Sigmoid colon (tissue), 7 donors: ENCODE measurements around the gene NUP155. TPM values are rescaled to one million over a fixed set of nuclear protein-coding genes. Genes with fewer than 3 reads are reported as not detected.

Experiments used
- DNase-seq: peaks from one replicate; pipeline ENCODE4 v3.0.0-alpha.2; 2019
- H3K27ac ChIP-seq, 4 donors: fragments of 200-600 bp; sonication (generic); one replicate each; pipeline ENCODE4 v1.5.1; 2016 to 2019; ENCODE audit warnings: mild to moderate bottlenecking in 1 of 4
- H3K27me3 ChIP-seq, 3 donors: fragments of 200-600 bp; sonication (generic); one replicate each; pipeline ENCODE4 v1.5.1; 2019; ENCODE audit warnings: mild to moderate bottlenecking in 1 of 3
- H3K36me3 ChIP-seq, 4 donors: fragments of 200-600 bp; sonication (generic); one replicate each; pipeline ENCODE4 v1.5.1; 2016 to 2019
- H3K4me1 ChIP-seq, 4 donors: fragments of 200-600 bp; sonication (generic); one replicate each; pipeline ENCODE4 v1.5.1; 2017 to 2019
- H3K4me3 ChIP-seq, 4 donors: fragments of 200-600 bp; sonication (generic); one replicate each; pipeline ENCODE4 v1.5.1; 2017 to 2019; ENCODE audit warnings: mild to moderate bottlenecking in 2 of 4, moderate library complexity in 1 of 4
- H3K9me3 ChIP-seq, 4 donors: fragments of 200-600 bp in 3 of 4; sonication (generic) in 3 of 4; one replicate each; pipeline versions ENCODE4 v1.5.1 to v1.6.1; 2013 to 2019
- CTCF ChIP-seq, 4 experiments: fragments of 450-650 bp in 3 of 4; fragments of 200-600 bp in 1 of 4; IDR thresholded peaks; one replicate each; pipeline ENCODE4 v1.5.1; 2016 to 2019; ENCODE audit warnings: antibody characterized with exemption in 4 of 4, mild to moderate bottlenecking in 3 of 4, moderate library complexity in 2 of 4
- EP300 ChIP-seq, 4 donors: sonication (generic); formaldehyde crosslinking; IDR thresholded peaks; one replicate each; pipeline ENCODE4 v1.6.1; 2017; ENCODE audit warnings: antibody characterized with exemption in 4 of 4
- POLR2A ChIP-seq, 2 donors: fragments of 450-650 bp; IDR thresholded peaks; one replicate each; pipeline ENCODE4 v1.6.1; 2016; ENCODE audit warnings: antibody characterized with exemption in 2 of 2, mild to moderate bottlenecking in 2 of 2, moderate library complexity in 2 of 2
- POLR2AphosphoS5 ChIP-seq, 4 donors: sonication (generic); formaldehyde crosslinking; IDR thresholded peaks; one replicate each; pipeline ENCODE4 v1.6.1; 2017; ENCODE audit warnings: antibody characterized with exemption in 4 of 4
- WGBS, 2 donors: extraction: QIAGEN DNeasy Blood & Tissue Kit; methylation state at CpG; one replicate each; pipeline ENCODE4 v1.1.7; 2013; 5-methylcytosine and 5-hydroxymethylcytosine counted together
- intact Hi-C: fragments of 100-400 bp; cut with DNase I; formaldehyde crosslinking; loops from one replicate; pipeline ENCODE4 v1.15.1; 2023
- polyA plus RNA-seq, 3 donors: library from polyadenylated mRNA; stranded (reverse); fragments of 200-250 nt; gene quantifications; one replicate each; pipeline ENCODE4 v1.2.3, GENCODE V29; 2013
- total RNA-seq, 4 donors: library from RNA; depleted of rRNA; stranded (reverse); fragments of >200 nt; gene quantifications; one replicate each; pipeline ENCODE4 v1.1.0, GENCODE V29; 2016
- donor health status: healthy with polysubstance abuse.
- donor health status: Bipolar disorder and iron deficiency.
- donor health status: healthy.

NUP155 gene
- total and polyA plus RNA-seq, 7 donors = 1.2 to 24.4 (median 12.7) TPM

- 91 to 93% methylated on average over 4 of the region's 4 CpGs for WGBS, 2 donors
- no peak overlapping the region for H3K27ac ChIP-seq
- DNase-seq = no peak
- H3K4me3 ChIP-seq = no peak overlapping the region
- H3K9me3 ChIP-seq = no peaks in the 10 kb centered on the region
- no peaks in the 10 kb centered on the region for H3K27me3 ChIP-seq
- H3K36me3 ChIP-seq = no peaks in the 10 kb centered on the region
- intact Hi-C loops = no loop called here
- H3K4me1 ChIP-seq = no peaks in the 10 kb centered on the region
- TF ChIP-seq POLR2AphosphoS5 (IDR thresholded peaks at IDR 0.05) (no peak), EP300 (IDR thresholded peaks at IDR 0.05) (no peak), POLR2A (IDR thresholded peaks at IDR 0.05) (no peak), CTCF (IDR thresholded peaks at IDR 0.05) (no peak)
Measured at GRCh38 chr5:37255774-37256358, 115.0 kb downstream of the NUP155 start.

- intact Hi-C loops = loop anchor here (5.0 kb wide), 1 partner anchor 118 kb away; the partner anchor contains the start of gene NUP155
- DNase-seq = no peak
Measured at GRCh38 chr5:37254581-37254980, 116.3 kb downstream of the NUP155 start.

GRCh38 chr5:37251665-37252064 lies 119.2 kb downstream of the NUP155 start:
- no peak overlapping the region for H3K4me3 ChIP-seq
- H3K4me1 ChIP-seq = peaks cover 0 to 24% (median 20%) of the 10 kb centered on the region in 4 donors
- no peak for TF ChIP-seq POLR2A (IDR thresholded peaks at IDR 0.05)
- no peak for TF ChIP-seq POLR2AphosphoS5 (IDR thresholded peaks at IDR 0.05)
- H3K9me3 ChIP-seq = no peaks in the 10 kb centered on the region
- H3K36me3 ChIP-seq = no peaks in the 10 kb centered on the region
- H3K27ac ChIP-seq = peak overlapping the region in 1 of 4 donors; percentile 14
- H3K27me3 ChIP-seq = no peaks in the 10 kb centered on the region
- DNase-seq = no peak
- intact Hi-C loops = loop anchor here (5.0 kb wide), 1 partner anchor 121 kb away; the partner anchor contains the start of gene NUP155

More at GRCh38 chr5:37254581-37254980, 116.3 kb downstream of the NUP155 start:
- no peak overlapping the region for H3K27ac ChIP-seq
- 96 to 98% methylated on average over 1 of the region's 1 CpG for WGBS, 2 donors
- no peaks in the 10 kb centered on the region for H3K36me3 ChIP-seq
- H3K27me3 ChIP-seq = no peaks in the 10 kb centered on the region
- H3K9me3 ChIP-seq = no peaks in the 10 kb centered on the region
- TF ChIP-seq POLR2AphosphoS5 (IDR thresholded peaks at IDR 0.05) (no peak), POLR2A (IDR thresholded peaks at IDR 0.05) (no peak)
- H3K4me1 ChIP-seq = peaks cover 0 to 5% (median 2%) of the 10 kb centered on the region in 4 donors
- H3K4me3 ChIP-seq = no peak overlapping the region

GRCh38 chr5:37249815-37250164 lies 121.1 kb downstream of the NUP155 start:
- Histone ChIP-seq H3K27ac (peak overlapping the region; percentile 89 to 96 (median 94)), H3K4me1 (peaks cover 0 to 26% (median 21%) of the 10 kb centered on the region in 4 donors), H3K9me3 (no peaks in the 10 kb centered on the region), H3K36me3 (no peaks in the 10 kb centered on the region), H3K27me3 (no peaks in the 10 kb centered on the region), H3K4me3 (peak overlapping the region; percentile 82 to 89 (median 86))
- TF ChIP-seq CTCF (IDR thresholded peaks at IDR 0.05) (no peak), POLR2A (IDR thresholded peaks at IDR 0.05) (no peak), POLR2AphosphoS5 (IDR thresholded peaks at IDR 0.05) (no peak)
- 78% methylated on average over 10 of the region's 10 CpGs for WGBS, 2 donors
- peak; percentile 64 for DNase-seq
- intact Hi-C loops = loop anchor here (5.0 kb wide), 1 partner anchor 123 kb away; the partner anchor contains the start of gene NUP155

GRCh38 chr5:37248970-37249814 lies 121.7 kb downstream of the NUP155 start, which contains the start of gene CPLANE1:
Gene CPLANE1 (minus strand): TSS chr5:37249376. CDS start chr5:37247698, 1,678 bp downstream.
- Histone ChIP-seq H3K4me1 (peaks cover 0 to 26% (median 21%) of the 10 kb centered on the region in 4 donors), H3K9me3 (no peaks in the 10 kb centered on the region), H3K4me3 (peak within 1 kb of the TSS; percentile 82 to 89 (median 86)), H3K36me3 (peaks cover 0 to 3% (median 0%) of the 10 kb centered on the region in 4 donors), H3K27ac (peak within 1 kb of the TSS; percentile 89 to 96 (median 94)), H3K27me3 (no peaks in the 10 kb centered on the region)
- peak in 2 of 4 donors; percentile 79 to 84 for TF ChIP-seq POLR2AphosphoS5 (IDR thresholded peaks at IDR 0.05)
- no peak for TF ChIP-seq EP300 (IDR thresholded peaks at IDR 0.05)
- peak in 1 of 2 donors; percentile 37 for TF ChIP-seq POLR2A (IDR thresholded peaks at IDR 0.05)
- intact Hi-C loops = no loop called here
- DNase-seq = peak; percentile 86
- WGBS, 2 donors = 1% methylated on average over 88 of the region's 88 CpGs
